Keratinocyte (primary cell): ENCODE results near the gene MDGA2. TPM values are rescaled to one million over a fixed set of nuclear protein-coding genes. Genes with fewer than 3 reads are reported as not detected.

ENCODE experiments used
- DNase-seq: peaks from one replicate; pipeline ENCODE4 v3.0.0-alpha.2; 2011; ENCODE audit warnings: low read depth, missing footprints, low spot score
- FAIRE-seq: peaks from 2 replicates; lab custom pipeline; 2011; peaks lifted over from hg19 to GRCh38; lab: Jason Lieb, UNC
- H2AFZ ChIP-seq: 2 replicates; pipeline ENCODE4 v1.6.0; 2012; ENCODE audit warnings: low read length, control low read depth, inconsistent platforms; ENCODE audit not compliant: control insufficient read depth
- H3K27ac ChIP-seq: 2 replicates; pipeline ENCODE4 v1.5.1; 2011; ENCODE audit warnings: low read length; ENCODE audit not compliant: control insufficient read depth, insufficient read depth
- H3K27me3 ChIP-seq: 3 replicates; pipeline ENCODE4 v1.6.0; 2011; ENCODE audit warnings: low read length; ENCODE audit not compliant: control insufficient read depth, insufficient read depth; ENCODE audit errors: extremely low read depth
- H3K36me3 ChIP-seq, 2 experiments: 2 replicates in 1 of 2; 3 replicates in 1 of 2; pipeline ENCODE4 v1.5.1; 2011; ENCODE audit warnings: low read length in 2 of 2, mild to moderate bottlenecking in 1 of 2; ENCODE audit not compliant: control insufficient read depth in 2 of 2, insufficient read depth in 2 of 2; ENCODE audit errors: extremely low read depth in 1 of 2
- H3K4me1 ChIP-seq: 3 replicates; pipeline ENCODE4 v1.5.1; 2011; ENCODE audit warnings: low read length; ENCODE audit not compliant: control insufficient read depth, insufficient read depth; ENCODE audit errors: extremely low read depth
- H3K4me2 ChIP-seq: 3 replicates; pipeline ENCODE4 v1.6.0; 2011; ENCODE audit warnings: low read depth, low read length; ENCODE audit not compliant: control insufficient read depth, insufficient read depth; ENCODE audit errors: extremely low read depth
- H3K4me3 ChIP-seq, 3 experiments: fragments of 200-600 bp in 1 of 3; sonication (generic) in 1 of 3; 2 replicates in 2 of 3; 3 replicates in 1 of 3; pipeline ENCODE4 v1.5.1; 2011 to 2016; ENCODE audit warnings: low read length in 3 of 3, mild to moderate bottlenecking in 3 of 3, control low read depth in 2 of 3, inconsistent platforms in 1 of 3, low read depth in 1 of 3, mixed read lengths in 1 of 3, mixed run types in 1 of 3, moderate library complexity in 1 of 3; ENCODE audit not compliant: control insufficient read depth in 2 of 3, insufficient read depth in 2 of 3; ENCODE audit errors: extremely low read depth in 1 of 3
- H3K79me2 ChIP-seq: 2 replicates; pipeline ENCODE4 v1.6.0; 2012; ENCODE audit warnings: low read length; ENCODE audit not compliant: control insufficient read depth, insufficient read depth
- H3K9ac ChIP-seq: 3 replicates; pipeline ENCODE4 v1.6.0; 2011; ENCODE audit warnings: low read length; ENCODE audit not compliant: control insufficient read depth, insufficient read depth; ENCODE audit errors: extremely low read depth
- H3K9me1 ChIP-seq: 3 replicates; pipeline ENCODE4 v1.6.0; 2011; ENCODE audit warnings: low read length; ENCODE audit not compliant: control insufficient read depth, insufficient read depth; ENCODE audit errors: extremely low read depth
- H3K9me3 ChIP-seq: 2 replicates; pipeline ENCODE4 v1.5.1; 2012; ENCODE audit warnings: low read depth, low read length; ENCODE audit not compliant: control insufficient read depth
- H4K20me1 ChIP-seq: 3 replicates; pipeline ENCODE4 v1.6.0; 2011; ENCODE audit warnings: low read length; ENCODE audit not compliant: control insufficient read depth, insufficient read depth; ENCODE audit errors: extremely low read depth
- CTCF ChIP-seq, 3 experiments: IDR thresholded peaks in 1 of 3; conservative IDR thresholded peaks in 1 of 3; optimal IDR thresholded peaks in 1 of 3; 2 replicates in 2 of 3; 3 replicates in 1 of 3; pipeline versions ENCODE3 to v1.5.1; 2011; ENCODE audit warnings: low read length in 3 of 3, mild to moderate bottlenecking in 3 of 3, moderate library complexity in 2 of 3, control low read depth in 1 of 3, inconsistent platforms in 1 of 3; ENCODE audit not compliant: insufficient read depth in 2 of 3; ENCODE audit errors: extremely low read depth in 1 of 3
- EZH2 ChIP-seq: IDR thresholded peaks from one replicate; pipeline ENCODE4 v1.6.1; 2012; ENCODE audit warnings: inconsistent platforms, mild to moderate bottlenecking, low read length, moderate library complexity
- dilution Hi-C: fragments of 300-500 bp; cut with MboI; formaldehyde crosslinking; loops from one replicate; pipeline ENCODE4 v1.7.0; 2020; ENCODE audit warnings: low sequenced_read_pairs; ENCODE audit not compliant: extremely low pct_ligation_motif_present
- polyA plus RNA-seq, 5 experiments: library from polyadenylated mRNA; depleted of rRNA in 3 of 5; stranded (reverse) in 3 of 5; stranded (forward) in 1 of 5; unstranded in 1 of 5; fragments of >200 nt; gene quantifications; 1 replicate in 1 of 5; 2 replicates in 3 of 5; 3 replicates in 1 of 5; pipeline versions ENCODE4 v1.2.1 to v1.2.3, GENCODE V29; 2011 to 2012; ENCODE audit warnings: missing spikeins in 2 of 5, low read depth in 1 of 5, low replicate concordance in 1 of 5

The MDGA2 gene
- polyA plus RNA-seq, 1 donor (not counting 4 experiments of a cell fraction or from before 2014, with no cell fraction given) = not detected

- Histone ChIP-seq H3K9me1 (no peaks in the 10 kb centered on the region), H3K79me2 (no peaks in the 10 kb centered on the region), H3K9ac (no peak overlapping the region), H4K20me1 (no peaks in the 10 kb centered on the region), H2AFZ (no peak overlapping the region), H3K4me3 (no peak overlapping the region), H3K36me3 (no peaks in the 10 kb centered on the region), H3K27me3 (no peaks in the 10 kb centered on the region), H3K4me1 (no peaks in the 10 kb centered on the region), H3K9me3 (no peaks in the 10 kb centered on the region), H3K4me2 (no peak overlapping the region), H3K27ac (no peak overlapping the region)
- FAIRE-seq = no peak
- TF ChIP-seq EZH2 (no peak), CTCF (optimal IDR thresholded peaks at IDR 0.05 in 1 of 3, IDR thresholded peaks at IDR 0.05 in 1 of 3, conservative IDR thresholded peaks at IDR 0.05 in 1 of 3; ENCODE audit: extremely low read depth in 1 of 3, insufficient read depth in 2 of 3, low read length in 3 of 3) (no peak)
- no peak for DNase-seq
- dilution Hi-C loops = no loop called here
Observed at GRCh38 chr14:46902837-46903236, 772.6 kb downstream of the MDGA2 start.

GRCh38 chr14:46894476-46894875, 780.9 kb downstream of the MDGA2 start:
- no peak overlapping the region for H3K9ac ChIP-seq
- DNase-seq (no peak), FAIRE-seq (no peak)
- no peak for TF ChIP-seq CTCF (optimal IDR thresholded peaks at IDR 0.05 in 1 of 3, IDR thresholded peaks at IDR 0.05 in 1 of 3, conservative IDR thresholded peaks at IDR 0.05 in 1 of 3; ENCODE audit: extremely low read depth in 1 of 3, insufficient read depth in 2 of 3, low read length in 3 of 3)
- TF ChIP-seq EZH2 = no peak
- no peaks in the 10 kb centered on the region for H3K4me1 ChIP-seq
- no peaks in the 10 kb centered on the region for H4K20me1 ChIP-seq
- no peaks in the 10 kb centered on the region for H3K79me2 ChIP-seq
- no peaks in the 10 kb centered on the region for H3K36me3 ChIP-seq
- H3K9me1 ChIP-seq = no peaks in the 10 kb centered on the region
- H3K4me2 ChIP-seq = no peak overlapping the region
- dilution Hi-C loops = no loop called here
- H3K9me3 ChIP-seq = no peaks in the 10 kb centered on the region
- H3K4me3 ChIP-seq = no peak overlapping the region
- H2AFZ ChIP-seq = no peak overlapping the region
- H3K27me3 ChIP-seq = no peaks in the 10 kb centered on the region
- no peak overlapping the region for H3K27ac ChIP-seq
